ENCODE data around the gene POGK.

Gene POGK

GRCh38 chr1:166905900-166906299 lies 66.6 kb downstream of the POGK start:
- no peak for FAIRE-seq

Measured in colon (tissue), 2 donors.